Parathyroid adenoma (tissue), 2 donors: Measurements from ENCODE around the gene NANOS2.

Experiments used
- H2AFZ ChIP-seq: fragments of 300-600 bp; sonication (generic); one replicate; pipeline ENCODE4 v1.7.0; 2017; ENCODE audit warnings: antibody characterized with exemption, mild to moderate bottlenecking
- H3K27ac ChIP-seq: fragments of 300-600 bp; sonication (generic); one replicate; pipeline ENCODE4 v1.7.0; 2017
- H3K27me3 ChIP-seq: fragments of 300-600 bp; sonication (generic); one replicate; pipeline ENCODE4 v1.7.0; 2017; ENCODE audit warnings: low read length; ENCODE audit not compliant: control insufficient read depth, insufficient read depth
- H3K36me3 ChIP-seq: fragments of 300-600 bp; sonication (generic); one replicate; pipeline ENCODE4 v1.7.0; 2017; ENCODE audit warnings: low read length; ENCODE audit not compliant: control insufficient read depth, insufficient read depth
- H3K4me1 ChIP-seq: fragments of 300-600 bp; sonication (generic); one replicate; pipeline ENCODE4 v1.7.0; 2017; ENCODE audit warnings: control low read depth
- H3K4me2 ChIP-seq: fragments of 300-600 bp; sonication (generic); one replicate; pipeline ENCODE4 v1.7.0; 2017; ENCODE audit warnings: low read length
- H3K4me3 ChIP-seq: fragments of 300-600 bp; sonication (generic); one replicate; pipeline ENCODE4 v1.7.0; 2017; ENCODE audit warnings: low read depth, low read length
- H3K79me2 ChIP-seq: fragments of 300-600 bp; sonication (generic); one replicate; pipeline ENCODE4 v1.7.0; 2017; ENCODE audit warnings: control low read depth
- H3K9ac ChIP-seq: fragments of 300-600 bp; sonication (generic); one replicate; pipeline ENCODE4 v1.7.0; 2017; ENCODE audit warnings: mild to moderate bottlenecking
- H3K9me3 ChIP-seq: fragments of 300-600 bp; sonication (generic); one replicate; pipeline ENCODE4 v1.7.0; 2017; ENCODE audit warnings: low read length; ENCODE audit not compliant: control insufficient read depth
- CTCF ChIP-seq: fragments of 300-600 bp; sonication (generic); IDR thresholded peaks from one replicate; pipeline ENCODE4 v1.7.0; 2017; ENCODE audit warnings: antibody characterized with exemption, mild to moderate bottlenecking
- donor health status: primary hyperparathyroidism.

Gene NANOS2

GRCh38 chr19:45913874-45914830 is at the start of gene NANOS2:
Gene NANOS2, minus strand, starts transcription at chr19:45914778. Its CDS starts 85 bp downstream, at chr19:45914693.
- Histone ChIP-seq H3K4me3 (no peak within 1 kb of the TSS), H3K9ac (no peak within 1 kb of the TSS), H3K79me2 (no peaks in the 10 kb centered on the region), H2AFZ (no peak within 1 kb of the TSS), H3K4me2 (no peak within 1 kb of the TSS), H3K27ac (no peak within 1 kb of the TSS), H3K4me1 (no peaks in the 10 kb centered on the region), H3K36me3 (no peaks in the 10 kb centered on the region), H3K9me3 (no peaks in the 10 kb centered on the region), H3K27me3 (no peaks in the 10 kb centered on the region)
- no peak for TF ChIP-seq CTCF

- Histone ChIP-seq H3K27ac (no peak overlapping the region), H3K4me2 (no peak overlapping the region), H3K9ac (no peak overlapping the region), H3K27me3 (no peaks in the 10 kb centered on the region), H3K4me1 (no peaks in the 10 kb centered on the region), H3K79me2 (no peaks in the 10 kb centered on the region), H2AFZ (no peak overlapping the region), H3K4me3 (no peak overlapping the region), H3K36me3 (no peaks in the 10 kb centered on the region), H3K9me3 (no peaks in the 10 kb centered on the region)
- no peak for TF ChIP-seq CTCF
Measured at GRCh38 chr19:45962021-45962420, 47.4 kb upstream of the NANOS2 start.

- H3K79me2 ChIP-seq, result no peaks in the 10 kb centered on the region
- peak overlapping the region; percentile 4 for H3K27ac ChIP-seq
- no peak overlapping the region for H3K9ac ChIP-seq
- H3K27me3 ChIP-seq, result no peaks in the 10 kb centered on the region
- no peak overlapping the region for H3K4me3 ChIP-seq
- no peak overlapping the region for H3K4me2 ChIP-seq
- no peaks in the 10 kb centered on the region for H3K9me3 ChIP-seq
- H3K36me3 ChIP-seq, result no peaks in the 10 kb centered on the region
- H3K4me1 ChIP-seq, result no peaks in the 10 kb centered on the region
- no peak for TF ChIP-seq CTCF
- no peak overlapping the region for H2AFZ ChIP-seq
Measured at GRCh38 chr19:45960595-45961235, 46.1 kb upstream of the NANOS2 start.

GRCh38 chr19:45959517-45960025 is 45.0 kb upstream of the NANOS2 start:
- no peaks in the 10 kb centered on the region for H3K4me1 ChIP-seq
- no peak overlapping the region for H2AFZ ChIP-seq
- no peak overlapping the region for H3K9ac ChIP-seq
- H3K36me3 ChIP-seq, result no peaks in the 10 kb centered on the region
- no peaks in the 10 kb centered on the region for H3K27me3 ChIP-seq
- TF ChIP-seq CTCF, result no peak
- H3K79me2 ChIP-seq, result no peaks in the 10 kb centered on the region
- H3K4me3 ChIP-seq, result no peak overlapping the region
- H3K27ac ChIP-seq, result peak overlapping the region; percentile 61
- no peak overlapping the region for H3K4me2 ChIP-seq
- H3K9me3 ChIP-seq, result no peaks in the 10 kb centered on the region
